A549 (cell line): ENCODE results near the gene CCDC171. TPM values are rescaled to one million over a fixed set of nuclear protein-coding genes. Genes with fewer than 3 reads are reported as not detected.

Source experiments
- ATAC-seq, 2 experiments: fragments of 200-7000 bp in 1 of 2; fragments of >200 bp in 1 of 2; cut with Nextera tagmentation in 1 of 2; cut with Tn5 transposase in 1 of 2; 3 replicates each; pipeline versions ENCODE4 v1.8.0 to v1.9.1; 2018 to 2020; ENCODE audit warnings: mild to moderate bottlenecking in 1 of 2, moderate library complexity in 1 of 2
- CTCF ChIA-PET: fragments of 300-600 bp; sonication (Branson Sonifier 250); formaldehyde crosslinking; extraction: SDS; loops from one replicate; lab custom pipeline; 2021; ENCODE audit warnings: antibody characterized with exemption, inconsistent platforms; lab: Yijun Ruan, JAX
- POLR2A ChIA-PET: fragments of 350-600 bp; formaldehyde crosslinking; extraction: SDS; loops from one replicate; lab custom pipeline; 2021; ENCODE audit warnings: antibody characterized with exemption, inconsistent platforms; lab: Yijun Ruan, JAX
- DNase-seq, 2 experiments: peaks; one replicate each; pipeline versions ENCODE4 v3.0.0 to v3.0.0-alpha.2; 2011 to 2016; ENCODE audit warnings: low read depth in 1 of 2, low spot score in 1 of 2
- FAIRE-seq: peaks from 2 replicates; lab custom pipeline; 2011; peaks lifted over from hg19 to GRCh38; lab: Jason Lieb, UNC
- H3K27ac ChIP-seq, 2 experiments: fragments of >200 bp; sonication (Bioruptor Twin); formaldehyde crosslinking; 3 replicates each; pipeline ENCODE4 v1.5.1; 2016 to 2017
- H3K4me1 ChIP-seq: fragments of >200 bp; sonication (Bioruptor Twin); formaldehyde crosslinking; 3 replicates; pipeline ENCODE4 v1.6.1; 2016
- H3K4me2 ChIP-seq: fragments of >200 bp; sonication (Bioruptor Twin); formaldehyde crosslinking; 3 replicates; pipeline ENCODE4 v1.6.1; 2016
- H3K4me3 ChIP-seq: fragments of >200 bp; sonication (Bioruptor Twin); formaldehyde crosslinking; 3 replicates; pipeline ENCODE4 v1.5.1; 2016
- H3K9me3 ChIP-seq: fragments of >200 bp; sonication (Bioruptor Twin); formaldehyde crosslinking; 3 replicates; pipeline ENCODE4 v1.6.1; 2016
- CEBPB ChIP-seq, 2 experiments: fragments of >200 bp in 1 of 2; sonication (Bioruptor Twin) in 1 of 2; formaldehyde crosslinking in 1 of 2; IDR thresholded peaks; 2 replicates each; pipeline ENCODE4 v1.6.1; 2012 to 2016
- CHD2 ChIP-seq: fragments of 150-350 bp; IDR thresholded peaks from 2 replicates; pipeline ENCODE4 v1.6.1; 2014; ENCODE audit warnings: low read length; ENCODE audit not compliant: partially characterized antibody
- EHF ChIP-seq: fragments of 250-450 bp; sonication (Bioruptor Pico); IDR thresholded peaks from 2 replicates; pipeline ENCODE4 v1.5.0; 2020; ENCODE audit warnings: mild to moderate bottlenecking
- ESRRA ChIP-seq: fragments of 150-350 bp; IDR thresholded peaks from 2 replicates; pipeline ENCODE4 v1.6.1; 2014; ENCODE audit warnings: mild to moderate bottlenecking, low read length, borderline replicate concordance
- FOSL2 ChIP-seq, 2 experiments: fragments of 450-650 bp in 1 of 2; fragments of >200 bp in 1 of 2; sonication (Bioruptor Twin) in 1 of 2; formaldehyde crosslinking; IDR thresholded peaks; 2 replicates each; pipeline versions ENCODE4 v1.5.0 to v1.6.1; 2016 to 2020; ENCODE audit warnings: mild to moderate bottlenecking in 1 of 2, moderate library complexity in 1 of 2
- FOXS1 ChIP-seq: fragments of 250-450 bp; sonication (Bioruptor Pico); IDR thresholded peaks from 2 replicates; pipeline ENCODE4 v1.5.0; 2020; ENCODE audit warnings: mild to moderate bottlenecking, moderate library complexity
- HDAC2 ChIP-seq: fragments of 200-600 bp; sonication (generic); IDR thresholded peaks from 2 replicates; pipeline ENCODE4 v1.6.1; 2016
- HEYL ChIP-seq: fragments of 250-450 bp; sonication (Bioruptor Pico); IDR thresholded peaks from 2 replicates; pipeline ENCODE4 v1.8.0; 2021; ENCODE audit warnings: mild to moderate bottlenecking, moderate library complexity
- HOXA7 ChIP-seq: fragments of 250-450 bp; sonication (Bioruptor Pico); IDR thresholded peaks from 2 replicates; pipeline ENCODE4 v1.5.0; 2020; ENCODE audit warnings: mild to moderate bottlenecking, moderate library complexity
- HOXB5 ChIP-seq: fragments of 250-450 bp; sonication (Bioruptor Pico); IDR thresholded peaks from 2 replicates; pipeline ENCODE4 v1.5.0; 2020; ENCODE audit warnings: mild to moderate bottlenecking, moderate library complexity
- JUNB ChIP-seq: fragments of >200 bp; sonication (Bioruptor Twin); formaldehyde crosslinking; IDR thresholded peaks from 2 replicates; pipeline ENCODE4 v1.6.1; 2016
- MAZ ChIP-seq: fragments of 150-350 bp; IDR thresholded peaks from 2 replicates; pipeline ENCODE4 v1.6.1; 2014; ENCODE audit warnings: antibody characterized with exemption, low read depth, low read length, borderline replicate concordance
- MYC ChIP-seq: IDR thresholded peaks from 2 replicates; pipeline ENCODE4 v1.6.1; 2012; ENCODE audit warnings: mild to moderate bottlenecking, inconsistent platforms, low read length, improper control_type of control experiment, borderline replicate concordance
- NR3C1 ChIP-seq: fragments of >200 bp; sonication (Bioruptor Twin); formaldehyde crosslinking; IDR thresholded peaks from 3 replicates; pipeline ENCODE4 v1.6.1; 2017
- RARB ChIP-seq: fragments of 250-450 bp; sonication (Bioruptor Pico); IDR thresholded peaks from 2 replicates; pipeline ENCODE4 v1.8.0; 2021; ENCODE audit warnings: mild to moderate bottlenecking, moderate library complexity
- RCOR1 ChIP-seq: fragments of 150-350 bp; IDR thresholded peaks from 2 replicates; pipeline ENCODE4 v1.6.1; 2014; ENCODE audit warnings: antibody characterized with exemption, low read length, low read depth
- RNF2 ChIP-seq: fragments of 200-600 bp; sonication (generic); IDR thresholded peaks from 2 replicates; pipeline ENCODE4 v1.6.1; 2016; ENCODE audit warnings: low read depth, mild to moderate bottlenecking, antibody characterized with exemption, moderate library complexity, borderline replicate concordance
- SREBF2 ChIP-seq: fragments of 450-650 bp; IDR thresholded peaks from 2 replicates; pipeline ENCODE4 v1.6.1; 2014; ENCODE audit warnings: mild to moderate bottlenecking, moderate library complexity
- TP53 ChIP-seq: fragments of 250-450 bp; sonication (Bioruptor Pico); IDR thresholded peaks from 2 replicates; pipeline ENCODE4 v1.5.0; 2021; ENCODE audit warnings: mild to moderate bottlenecking, moderate library complexity
- ZC3H11A ChIP-seq: fragments of 450-650 bp; IDR thresholded peaks from 2 replicates; pipeline ENCODE4 v1.6.1; 2014; ENCODE audit warnings: antibody characterized with exemption, mild to moderate bottlenecking
- ZNF302 ChIP-seq: fragments of 250-450 bp; sonication (Bioruptor Pico); IDR thresholded peaks from 2 replicates; pipeline ENCODE4 v1.9.0; 2021; ENCODE audit warnings: inconsistent platforms, mild to moderate bottlenecking, moderate library complexity
- WGBS: methylation state at CpG from one replicate; pipeline ENCODE4 v1.1.6; 2017; ENCODE audit errors: missing lambda C conversion rate; 5-methylcytosine and 5-hydroxymethylcytosine counted together
- polyA plus RNA-seq, 4 experiments: library from polyadenylated mRNA; depleted of rRNA in 3 of 4; stranded (reverse); fragments of >200 nt; fragmentation: RNase III in 1 of 4; extraction: RNeasy Plus Mini Kit Qiagen cat#74134 plus additional on column Dnase treatment in 1 of 4; gene quantifications; 2 replicates in 3 of 4; 3 replicates in 1 of 4; pipeline ENCODE4 v1.2.3, GENCODE V29; 2011 to 2017
- small RNA-seq, 6 experiments: library from RNA; depleted of rRNA; stranded (forward); fragments of <200 nt; gene quantifications; one replicate each; pipeline ENCODE3, GENCODE V24; 2012
- TF ChIP-seq, protein P1 (sequence below): IDR thresholded peaks from 2 replicates; pipeline ENCODE4 v1.6.1; 2012
- TF ChIP-seq, protein P2 (sequence below): fragments of >200 bp; sonication (Bioruptor Twin); formaldehyde crosslinking; IDR thresholded peaks from 3 replicates; pipeline ENCODE4 v1.5.1; 2016
- TF ChIP-seq, protein P3 (sequence below): IDR thresholded peaks from 2 replicates; pipeline ENCODE4 v1.6.1; 2012; ENCODE audit warnings: low read depth, borderline replicate concordance
- TF ChIP-seq, protein P4 (sequence below): fragments of 450-650 bp; IDR thresholded peaks from 2 replicates; pipeline ENCODE4 v1.6.1; 2014; ENCODE audit warnings: antibody characterized with exemption

CCDC171 gene
- polyA plus RNA-seq, 2 of the 4 experiments (the other 2 are of a cell fraction) = 0.88 to 1.3 TPM

DNA sequence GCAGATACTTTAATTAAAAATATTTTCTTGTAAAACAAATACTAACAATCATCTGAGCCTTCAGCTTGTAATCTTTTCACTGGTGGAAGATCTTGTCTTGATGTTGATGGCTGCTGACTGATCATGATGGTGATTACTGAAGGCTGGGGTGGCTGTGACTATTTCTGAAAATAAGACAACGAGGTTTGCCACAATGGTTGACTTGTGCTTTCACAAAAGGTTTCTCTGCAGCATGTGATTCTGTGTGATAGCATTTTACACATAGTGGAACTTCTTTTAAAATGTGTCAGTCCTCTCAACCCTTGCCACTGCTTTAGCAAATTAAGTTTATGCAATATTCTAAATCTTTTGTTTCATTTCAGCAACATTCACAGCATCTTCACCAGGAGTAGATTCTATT lies 461.0 kb downstream of the CCDC171 start:
- FAIRE-seq (no peak), ATAC-seq (no peak), DNase-seq (no peak)
- Histone ChIP-seq H3K27ac (no peak overlapping the region), H3K4me2 (no peak overlapping the region), H3K4me3 (no peak overlapping the region), H3K9me3 (peaks cover 23% of the 10 kb centered on the region), H3K4me1 (peaks cover 19% of the 10 kb centered on the region)
- CTCF ChIA-PET = no interaction called here
- 21% methylated on average over 1 of the region's 1 CpG for WGBS
- TF ChIP-seq RNF2 (no peak), RCOR1 (no peak)
- TF ChIP-seq, protein P1, sequence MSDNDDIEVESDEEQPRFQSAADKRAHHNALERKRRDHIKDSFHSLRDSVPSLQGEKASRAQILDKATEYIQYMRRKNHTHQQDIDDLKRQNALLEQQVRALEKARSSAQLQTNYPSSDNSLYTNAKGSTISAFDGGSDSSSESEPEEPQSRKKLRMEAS = no peak
- POLR2A ChIA-PET = no interaction called here

DNA sequence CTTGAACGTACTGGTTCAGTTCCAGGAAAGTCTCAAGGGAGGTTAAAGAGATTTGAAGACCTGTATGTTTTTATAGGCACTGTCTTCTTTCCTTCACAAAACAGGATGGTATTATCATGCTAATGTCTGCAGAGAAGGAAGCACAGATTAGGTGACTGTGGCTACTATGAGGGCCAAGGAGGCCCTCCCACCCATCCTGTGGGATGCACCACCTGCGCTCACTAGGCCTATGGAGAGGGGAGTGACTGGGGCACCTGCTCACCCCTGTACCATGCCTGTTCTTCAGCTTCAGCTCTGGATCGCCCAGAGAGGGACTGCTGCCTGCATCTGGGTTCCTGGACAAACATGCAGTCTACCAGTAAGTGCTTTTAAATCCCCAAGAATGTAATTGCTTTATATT lies 469.4 kb downstream of the CCDC171 start:
- WGBS = 52% methylated on average over 3 of the region's 3 CpGs
- CTCF ChIA-PET = no interaction called here
- FAIRE-seq (no peak), ATAC-seq (no peak)
- Histone ChIP-seq H3K4me2 (no peak overlapping the region), H3K4me3 (no peak overlapping the region), H3K9me3 (peaks cover 18% of the 10 kb centered on the region)
- POLR2A ChIA-PET = no interaction called here
- no peak for TF ChIP-seq EHF (CRISPR knock-in tag)
- no peak for TF ChIP-seq MAZ
- no peak for TF ChIP-seq HOXB5
- TF ChIP-seq MYC = no peak
- TF ChIP-seq HDAC2 = no peak
- TF ChIP-seq CHD2 = no peak
- TF ChIP-seq, protein P2, sequence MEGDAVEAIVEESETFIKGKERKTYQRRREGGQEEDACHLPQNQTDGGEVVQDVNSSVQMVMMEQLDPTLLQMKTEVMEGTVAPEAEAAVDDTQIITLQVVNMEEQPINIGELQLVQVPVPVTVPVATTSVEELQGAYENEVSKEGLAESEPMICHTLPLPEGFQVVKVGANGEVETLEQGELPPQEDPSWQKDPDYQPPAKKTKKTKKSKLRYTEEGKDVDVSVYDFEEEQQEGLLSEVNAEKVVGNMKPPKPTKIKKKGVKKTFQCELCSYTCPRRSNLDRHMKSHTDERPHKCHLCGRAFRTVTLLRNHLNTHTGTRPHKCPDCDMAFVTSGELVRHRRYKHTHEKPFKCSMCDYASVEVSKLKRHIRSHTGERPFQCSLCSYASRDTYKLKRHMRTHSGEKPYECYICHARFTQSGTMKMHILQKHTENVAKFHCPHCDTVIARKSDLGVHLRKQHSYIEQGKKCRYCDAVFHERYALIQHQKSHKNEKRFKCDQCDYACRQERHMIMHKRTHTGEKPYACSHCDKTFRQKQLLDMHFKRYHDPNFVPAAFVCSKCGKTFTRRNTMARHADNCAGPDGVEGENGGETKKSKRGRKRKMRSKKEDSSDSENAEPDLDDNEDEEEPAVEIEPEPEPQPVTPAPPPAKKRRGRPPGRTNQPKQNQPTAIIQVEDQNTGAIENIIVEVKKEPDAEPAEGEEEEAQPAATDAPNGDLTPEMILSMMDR = no peak
- TF ChIP-seq NR3C1 = no peak
- no peak for TF ChIP-seq SREBF2
- TF ChIP-seq RARB (CRISPR knock-in tag) = no peak
- TF ChIP-seq HOXA7 (CRISPR knock-in tag) = no peak
- no peak for TF ChIP-seq JUNB
- no peak for TF ChIP-seq CEBPB (IDR thresholded peaks at IDR 0.05)
- no peak for TF ChIP-seq ZC3H11A
- TF ChIP-seq TP53 (CRISPR knock-in tag) = no peak
- TF ChIP-seq, protein P3, sequence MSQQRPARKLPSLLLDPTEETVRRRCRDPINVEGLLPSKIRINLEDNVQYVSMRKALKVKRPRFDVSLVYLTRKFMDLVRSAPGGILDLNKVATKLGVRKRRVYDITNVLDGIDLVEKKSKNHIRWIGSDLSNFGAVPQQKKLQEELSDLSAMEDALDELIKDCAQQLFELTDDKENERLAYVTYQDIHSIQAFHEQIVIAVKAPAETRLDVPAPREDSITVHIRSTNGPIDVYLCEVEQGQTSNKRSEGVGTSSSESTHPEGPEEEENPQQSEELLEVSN = no peak
- no peak for TF ChIP-seq ESRRA
- no peak for TF ChIP-seq FOSL2 (IDR thresholded peaks at IDR 0.05)
- no peak for TF ChIP-seq FOSL2 (CRISPR knock-in tag; IDR thresholded peaks at IDR 0.05)
- TF ChIP-seq, protein P4, sequence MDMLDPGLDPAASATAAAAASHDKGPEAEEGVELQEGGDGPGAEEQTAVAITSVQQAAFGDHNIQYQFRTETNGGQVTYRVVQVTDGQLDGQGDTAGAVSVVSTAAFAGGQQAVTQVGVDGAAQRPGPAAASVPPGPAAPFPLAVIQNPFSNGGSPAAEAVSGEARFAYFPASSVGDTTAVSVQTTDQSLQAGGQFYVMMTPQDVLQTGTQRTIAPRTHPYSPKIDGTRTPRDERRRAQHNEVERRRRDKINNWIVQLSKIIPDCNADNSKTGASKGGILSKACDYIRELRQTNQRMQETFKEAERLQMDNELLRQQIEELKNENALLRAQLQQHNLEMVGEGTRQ = no peak
- TF ChIP-seq, all 56 proteins: peak for 0
- Histone ChIP-seq H3K27ac (no peak overlapping the region), H3K4me1 (no peaks in the 10 kb centered on the region)
- no peak for DNase-seq

DNA sequence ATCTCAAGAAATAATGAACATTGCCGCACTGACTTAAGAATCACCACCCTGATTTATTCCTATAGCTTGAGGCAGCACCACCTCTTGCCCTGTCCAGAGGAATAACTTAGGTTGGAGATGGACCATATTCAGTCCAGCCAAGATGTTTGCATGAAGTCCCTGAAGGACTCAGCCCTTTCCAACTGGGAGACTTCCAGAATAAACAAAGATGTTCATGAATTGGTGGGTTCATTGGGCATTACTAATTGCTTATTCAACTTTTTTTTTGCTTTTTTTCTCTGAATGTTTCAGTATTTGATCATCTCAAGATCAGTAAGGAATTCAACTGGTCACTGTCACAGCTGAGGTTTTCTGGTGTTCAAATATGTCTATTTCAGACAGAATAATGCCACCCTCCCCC lies 470.6 kb downstream of the CCDC171 start:
- ChIA-PET CTCF (interaction anchor here (1.6 kb wide), 1 partner anchor 9 kb away, joined by 5 read pairs; no protein-coding TSS in a partner anchor), POLR2A (no interaction called here)
- DNase-seq (no peak), FAIRE-seq (no peak), ATAC-seq (no peak)
- Histone ChIP-seq H3K9me3 (peaks cover 7% of the 10 kb centered on the region; the same call in 1 of the 3 replicates), H3K4me2 (no peak overlapping the region), H3K4me1 (no peaks in the 10 kb centered on the region), H3K4me3 (no peak overlapping the region), H3K27ac (no peak overlapping the region)
- 0% methylated on average over 1 of the region's 1 CpG for WGBS
- TF ChIP-seq SREBF2 (no peak), HEYL (no peak), ZNF302 (CRISPR knock-in tag) (no peak), FOXS1 (no peak), HOXB5 (no peak)

Small RNAs within 50 kb of the gene (small RNA-seq; reads per million reads assigned to genes)
- gene AL513423.1 (0 reads per million in 6 experiments), gene HMGN2P16 (0 reads per million in 6 experiments), gene RN7SL98P (0 reads per million in 6 experiments), gene RNU6-14P (0 to 13.8 (median 1.9) reads per million in 6 experiments), gene RNU6-246P (0 reads per million in 6 experiments)

Other genes with a start within 250 kb of the CCDC171 start
- gene TTC39B, start 245.8 kb upstream of the CCDC171 start, polyA plus RNA-seq (2011; rRNA removed) = 4.4 and 5.0 TPM in 2 replicates
- gene TTC39B, start 245.8 kb upstream of the CCDC171 start, polyA plus RNA-seq (2017; fragmentation: RNase III; extraction: RNeasy Plus Mini Kit Qiagen cat#74134 plus additional on column Dnase treatment) = 0.52 to 0.94 TPM (median 0.59 TPM) in 3 replicates
- 32.5 and 35.1 TPM in 2 replicates for gene SNAPC3, start 130.2 kb upstream of the CCDC171 start, polyA plus RNA-seq (2011; rRNA removed)
- gene SNAPC3, start 130.2 kb upstream of the CCDC171 start, polyA plus RNA-seq (2017; fragmentation: RNase III; extraction: RNeasy Plus Mini Kit Qiagen cat#74134 plus additional on column Dnase treatment) = 21.7 to 28.9 TPM (median 26.5 TPM) in 3 replicates
- 62.5 and 119 TPM in 2 replicates for gene PSIP1, start 42.1 kb upstream of the CCDC171 start, polyA plus RNA-seq (2011; rRNA removed)
- gene PSIP1, start 42.1 kb upstream of the CCDC171 start, polyA plus RNA-seq (2017; fragmentation: RNase III; extraction: RNeasy Plus Mini Kit Qiagen cat#74134 plus additional on column Dnase treatment) = 79.8 to 86.4 TPM (median 84.2 TPM) in 3 replicates